NCI-H1930 (cell line): Measurements from ENCODE around the gene RIPK3.
"Not testable (repeated sequence)": the region's sequence is repeated elsewhere in the genome, so short reads cannot be mapped to it uniquely, and the experiment has no call there.

Source experiments
- DNase-seq, 2 experiments: peaks; one replicate each; lab custom pipeline; 2025; lab: John Stamatoyannopoulos, UW

Gene RIPK3

DNA sequence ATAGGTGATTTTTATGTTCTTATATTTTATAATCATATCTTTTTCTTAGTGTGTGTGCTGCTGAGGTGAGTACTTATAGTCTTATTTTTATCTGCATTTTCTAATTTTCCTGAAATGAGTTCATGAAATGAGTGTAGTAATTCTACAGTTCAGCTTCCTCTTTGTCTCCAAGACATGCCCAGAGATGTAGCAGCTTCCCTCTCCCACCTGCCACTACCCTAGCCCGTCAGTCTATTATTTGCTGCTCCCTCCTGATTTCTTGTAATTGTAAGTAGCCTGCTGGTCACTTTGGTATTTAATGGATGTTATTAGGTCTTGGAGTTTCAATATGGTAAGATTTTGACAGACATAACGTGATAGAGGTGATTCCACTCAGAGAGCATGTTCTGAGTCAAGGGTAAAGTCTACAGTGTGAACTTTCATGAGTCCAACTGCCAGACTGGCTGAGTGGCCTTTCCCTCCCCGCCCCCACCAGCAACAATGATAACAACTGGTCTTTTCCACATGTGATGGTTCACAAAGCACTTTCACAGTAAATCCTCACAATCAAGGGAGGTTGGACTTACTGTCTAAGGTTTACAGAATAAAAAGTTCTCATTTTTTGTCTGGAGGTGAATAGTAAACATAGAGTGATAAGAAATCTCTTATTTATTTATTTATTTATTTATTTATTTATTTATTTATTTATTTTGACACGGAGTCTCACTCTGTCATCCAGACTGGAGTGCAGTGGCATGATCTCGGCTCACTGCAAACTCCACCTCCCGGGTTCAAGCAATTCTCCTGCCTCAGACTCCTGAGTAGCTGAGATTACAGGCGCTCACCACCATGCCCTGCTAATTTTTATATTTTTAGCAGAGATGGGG, 4.2 kb upstream of the RIPK3 start:
- DNase-seq = no peak

DNA sequence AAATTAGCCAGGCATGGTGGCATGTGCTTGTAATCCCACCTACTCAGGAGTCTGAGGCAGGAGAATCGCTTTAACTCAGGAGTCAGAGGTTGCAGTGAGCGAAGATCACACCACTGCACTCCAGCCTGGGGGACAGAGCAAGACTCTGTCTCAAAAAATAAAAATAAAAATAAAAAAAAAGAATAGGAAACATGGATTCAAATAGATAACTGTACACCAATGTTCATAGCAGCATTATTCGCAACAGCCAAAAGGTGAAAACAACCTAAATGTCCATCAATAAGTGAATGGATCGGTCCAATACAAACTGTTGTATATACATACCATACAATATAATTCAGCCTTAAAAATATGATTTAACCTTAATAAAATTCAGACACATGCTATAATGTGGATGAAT, 3.1 kb upstream of the RIPK3 start:
- DNase-seq = no peak

DNA sequence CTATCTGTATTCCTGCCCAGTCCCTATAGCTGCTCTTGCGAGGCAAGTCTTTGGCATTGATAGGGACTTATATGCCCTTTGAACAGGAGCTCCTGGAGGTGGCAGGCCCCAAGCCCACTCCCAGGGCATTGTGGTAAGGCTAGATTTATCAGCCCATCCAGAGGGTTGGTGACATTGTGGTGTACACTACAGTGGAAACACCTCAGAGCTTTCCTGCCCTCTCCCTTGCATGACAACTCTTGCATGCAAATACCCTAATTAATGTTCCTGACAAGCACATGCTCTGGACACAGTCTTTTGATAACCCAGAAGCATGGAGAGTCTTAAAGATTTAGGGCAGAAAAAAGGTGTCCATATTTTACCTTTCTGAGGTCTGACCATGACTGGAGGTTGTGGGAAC, 815 bp upstream of the RIPK3 start:
- DNase-seq = no peak

GRCh38 chr14:24338843-24339242, 948 bp downstream of the RIPK3 start:
- no peak for DNase-seq

DNA sequence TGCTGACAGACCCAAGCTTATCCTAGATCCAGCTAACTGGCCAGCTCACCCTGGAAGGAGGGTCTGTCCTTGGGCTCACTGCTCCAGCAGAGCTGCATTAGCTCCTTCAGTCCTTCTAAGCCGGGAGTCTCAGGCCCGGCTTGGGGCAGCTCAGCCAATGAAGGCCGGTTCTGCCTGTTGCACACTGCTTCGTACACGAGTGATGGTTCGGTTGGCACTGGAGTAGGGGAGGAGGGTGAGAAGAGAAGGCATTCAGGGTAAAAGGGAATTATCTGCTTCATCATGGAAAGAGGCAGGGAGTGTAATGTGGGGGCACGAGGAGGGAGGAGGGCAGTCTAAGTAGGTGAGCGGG, 2.0 kb downstream of the RIPK3 start:
- DNase-seq = no peak

GRCh38 chr14:24337144-24337823, 2.5 kb downstream of the RIPK3 start:
- DNase-seq = no peak

GRCh38 chr14:24335461-24336171, 4.2 kb downstream of the RIPK3 start:
- no peak for DNase-seq

DNA sequence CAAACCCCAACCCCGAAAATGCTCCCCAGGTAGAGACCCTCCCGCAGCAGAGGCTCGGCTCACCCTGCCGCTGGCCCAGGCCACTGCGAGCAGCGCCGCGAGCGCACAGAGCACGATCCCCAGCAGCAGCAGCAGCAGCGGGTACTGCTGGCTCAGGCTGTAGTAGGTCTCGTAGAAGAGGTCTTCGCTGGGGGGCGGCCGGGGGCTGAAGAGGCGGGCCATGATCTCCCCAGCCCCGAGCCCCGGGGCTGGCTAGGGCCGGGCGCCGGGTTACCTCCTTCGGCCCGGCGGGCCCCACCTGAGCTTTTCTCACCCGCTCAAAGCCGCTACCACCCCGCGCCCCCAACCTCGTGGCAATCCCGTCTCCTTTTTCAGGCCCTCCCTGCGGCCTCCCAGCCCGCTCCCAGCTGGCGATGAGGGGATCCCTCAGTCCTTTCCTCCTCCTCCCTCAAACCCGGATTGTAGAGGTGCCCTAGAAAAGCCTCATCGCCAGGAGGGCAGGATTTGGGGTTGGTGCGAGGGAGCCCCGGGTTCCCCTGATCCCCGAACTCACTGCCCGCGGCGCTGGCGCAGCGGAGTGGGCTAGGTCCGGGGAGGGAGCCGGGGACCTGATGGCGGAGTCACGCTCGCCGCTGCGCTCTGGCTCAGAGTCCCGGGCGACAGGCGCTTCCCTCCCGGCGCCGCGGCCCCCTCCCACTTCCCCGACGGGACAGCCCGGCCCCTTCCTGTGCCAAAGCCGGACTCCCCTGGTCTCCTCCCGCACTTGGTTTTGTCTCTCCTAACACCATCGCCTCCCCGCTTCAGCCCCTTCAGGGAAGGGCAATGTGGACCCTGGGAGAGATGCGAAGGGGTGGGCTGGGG, 5.1 kb downstream of the RIPK3 start, which contains the start of gene ADCY4:
ADCY4 (minus strand) TSS at position 641 of the 861 bp plus-strand sequence; CDS start at position 222, 419 bp downstream.
- DNase-seq = no peak

DNA sequence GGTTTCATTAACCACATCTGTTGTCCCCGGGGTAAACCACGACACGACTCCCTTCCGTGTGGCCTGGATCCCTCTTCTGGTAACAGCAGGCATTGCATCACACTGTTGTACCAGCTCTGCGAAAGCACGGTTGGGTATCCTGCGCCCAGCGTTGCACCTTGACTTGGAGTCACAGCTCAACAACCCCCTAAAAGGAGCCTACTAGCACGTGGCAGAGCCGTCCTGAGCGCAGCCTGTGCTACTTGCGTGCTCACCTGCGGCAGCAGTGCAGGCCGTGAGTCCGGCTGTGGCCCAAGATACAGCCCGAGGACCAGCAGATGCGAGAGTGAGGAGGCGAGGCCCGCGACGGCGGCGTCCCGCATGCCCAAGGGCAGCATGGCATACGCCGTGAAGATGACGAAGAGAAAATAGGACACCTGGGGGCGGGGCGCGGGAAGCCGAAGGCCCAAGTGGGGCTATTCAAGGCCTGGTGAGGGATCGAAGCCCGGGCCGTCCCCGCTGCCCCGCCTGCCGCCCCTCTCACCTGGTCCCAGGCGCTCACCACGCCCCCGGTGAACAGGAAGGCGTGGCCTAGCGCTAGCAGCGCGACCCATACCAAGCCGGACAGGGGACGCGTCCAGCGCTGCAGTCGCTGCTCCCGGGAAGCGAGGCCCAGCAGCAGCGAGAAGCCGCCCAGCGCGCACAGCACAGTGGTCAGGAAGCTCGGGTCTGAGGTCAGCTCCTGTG, 7.4 kb downstream of the RIPK3 start:
- DNase-seq = peak; percentile 29 to 55

- DNase-seq = no peak
Observed at GRCh38 chr14:24331731-24332267, 8.0 kb downstream of the RIPK3 start.

GRCh38 chr14:24330973-24331674, 8.7 kb downstream of the RIPK3 start:
- DNase-seq = no peak

GRCh38 chr14:24329736-24330135, 10.1 kb downstream of the RIPK3 start:
- no peak for DNase-seq

- DNase-seq = no peak
Observed at GRCh38 chr14:24329073-24329663, 10.6 kb downstream of the RIPK3 start.

GRCh38 chr14:24327914-24328313, 11.9 kb downstream of the RIPK3 start:
- not testable (repeated sequence) for DNase-seq

DNA sequence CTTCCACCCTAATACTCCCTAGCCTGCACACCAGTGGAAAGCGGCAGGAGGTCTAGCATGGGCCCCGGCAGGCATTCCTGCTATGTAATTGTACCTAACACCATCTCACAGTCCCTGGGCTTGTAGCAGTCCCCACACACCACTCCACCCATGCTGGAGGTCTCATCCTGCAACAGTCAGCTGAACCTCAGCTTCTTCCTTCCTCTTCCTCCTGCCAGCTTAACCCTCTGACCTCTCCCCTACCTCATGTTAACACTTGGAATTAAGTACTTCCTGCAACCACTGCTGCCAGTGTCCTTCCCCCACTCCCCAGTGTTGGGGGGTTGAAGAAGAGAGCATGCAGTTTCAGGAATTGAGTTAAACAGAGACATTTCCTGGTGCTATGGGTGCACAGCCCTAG, 12.5 kb downstream of the RIPK3 start:
- no peak for DNase-seq

GRCh38 chr14:24325963-24326362, 13.8 kb downstream of the RIPK3 start:
- no peak for DNase-seq

GRCh38 chr14:24325041-24325530, 14.7 kb downstream of the RIPK3 start:
- no peak for DNase-seq

DNA sequence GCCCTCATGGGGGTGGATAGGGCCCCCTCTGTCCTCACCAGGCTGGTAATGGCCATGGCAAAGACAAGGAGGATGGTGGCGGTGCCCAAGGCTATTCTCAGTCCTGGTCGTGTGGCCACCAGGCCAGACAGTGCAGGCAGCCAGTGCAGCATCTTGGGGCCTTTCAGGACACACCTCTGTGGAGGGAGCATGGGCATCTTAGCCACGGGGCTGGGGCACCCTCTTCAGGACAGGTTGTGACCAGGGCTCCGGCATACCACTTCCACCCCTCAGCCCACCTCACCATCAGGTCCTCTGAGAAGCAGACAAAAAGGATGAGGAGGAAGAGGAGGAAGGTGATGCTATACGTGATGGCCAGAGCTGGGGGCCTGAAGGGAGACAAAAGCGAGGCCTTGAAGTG, 15.8 kb downstream of the RIPK3 start:
- no peak for DNase-seq

DNA sequence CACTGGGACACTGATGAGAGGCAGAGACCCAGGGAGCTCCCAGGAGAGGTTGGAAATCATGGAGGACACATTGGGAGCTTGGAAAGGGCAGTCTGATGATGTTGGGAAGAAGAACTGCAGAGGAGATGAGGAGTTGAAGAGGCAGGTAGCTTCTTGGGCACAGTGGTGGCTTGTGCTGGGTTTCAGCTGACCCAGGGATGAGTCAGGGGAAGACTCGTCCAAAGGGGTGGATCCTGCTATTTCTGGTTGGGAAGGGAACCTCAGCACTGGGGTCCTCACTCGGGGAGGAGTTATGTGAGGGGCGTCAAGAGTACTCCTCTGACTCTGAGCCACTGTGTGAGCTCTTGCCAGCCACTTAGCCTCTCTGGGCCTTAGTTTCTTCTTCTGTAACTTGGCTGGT, 16.4 kb downstream of the RIPK3 start:
- no peak for DNase-seq

DNA sequence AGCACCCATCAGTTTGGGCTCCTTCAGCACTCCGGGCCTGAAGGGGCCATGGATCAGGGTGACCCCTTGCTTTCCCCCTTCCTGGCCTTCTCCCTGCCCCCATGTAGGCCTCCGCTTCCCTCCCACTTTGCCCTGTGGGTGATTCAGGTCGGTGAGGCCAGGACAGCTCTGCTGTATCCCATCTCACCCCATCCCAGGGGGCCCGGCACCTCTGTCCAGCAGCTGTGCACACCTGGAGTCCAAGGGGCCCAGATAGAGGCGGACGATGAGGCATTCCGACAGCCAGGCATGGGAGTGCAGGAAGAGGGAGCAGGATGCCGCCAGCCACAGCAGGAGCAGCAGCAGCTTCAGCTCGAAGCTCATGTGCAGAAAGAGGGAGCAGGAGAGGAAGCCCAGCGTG, 17.1 kb downstream of the RIPK3 start:
- DNase-seq = no peak
